ENCODE data around the gene GPR84. TPM values are rescaled to one million over a fixed set of nuclear protein-coding genes. Genes with fewer than 3 reads are reported as not detected.

Gene GPR84
- total and polyA plus RNA-seq, 9 of the 15 experiments (the other 6 are each of a cell fraction or from before 2014, with no cell fraction given): 0.07 to 0.18 (median 0.11) TPM; not detected in 5

DNA sequence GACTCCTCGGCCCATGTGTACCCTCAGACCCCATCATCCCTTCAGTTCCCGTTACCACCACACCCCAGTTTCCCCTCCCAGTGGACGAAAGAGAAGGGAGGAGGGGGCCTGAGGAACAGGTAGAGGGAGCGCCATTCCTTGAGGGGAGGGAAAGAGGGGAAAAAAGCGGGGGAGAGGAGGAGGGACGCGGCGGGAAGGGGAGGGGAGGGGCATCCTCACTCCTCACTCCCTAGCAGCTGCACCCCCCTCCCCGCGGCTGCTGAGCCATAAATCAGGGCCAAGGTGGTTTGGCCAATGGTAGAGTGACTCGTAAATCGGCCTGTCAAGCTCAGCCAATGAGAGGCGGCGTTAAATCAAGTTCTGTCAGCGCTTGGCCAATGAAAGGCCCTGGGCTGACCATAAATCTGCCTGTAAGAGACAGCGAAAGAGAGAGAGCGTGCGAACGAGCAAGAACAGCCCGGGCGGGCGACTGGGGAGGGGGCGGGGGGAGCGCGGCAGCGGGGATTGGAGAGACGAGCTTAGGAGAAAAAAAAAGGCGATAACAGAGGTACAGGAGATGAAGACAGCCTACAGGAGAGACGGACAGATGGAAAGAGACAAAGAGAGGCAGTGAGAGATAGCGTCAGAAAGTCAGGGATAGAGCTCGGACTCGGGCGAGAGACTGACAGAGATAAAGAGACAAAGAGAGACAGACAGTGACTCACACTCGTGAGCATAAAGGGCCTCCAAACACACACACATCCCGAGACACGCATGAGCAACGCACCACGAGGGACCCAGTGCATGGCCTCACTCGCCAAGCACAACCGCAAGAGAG lies 5.1 kb downstream of the GPR84 start (continued):
- TF ChIP-seq, protein P1, sequence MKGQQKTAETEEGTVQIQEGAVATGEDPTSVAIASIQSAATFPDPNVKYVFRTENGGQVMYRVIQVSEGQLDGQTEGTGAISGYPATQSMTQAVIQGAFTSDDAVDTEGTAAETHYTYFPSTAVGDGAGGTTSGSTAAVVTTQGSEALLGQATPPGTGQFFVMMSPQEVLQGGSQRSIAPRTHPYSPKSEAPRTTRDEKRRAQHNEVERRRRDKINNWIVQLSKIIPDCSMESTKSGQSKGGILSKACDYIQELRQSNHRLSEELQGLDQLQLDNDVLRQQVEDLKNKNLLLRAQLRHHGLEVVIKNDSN (CRISPR knock-in tag; IDR thresholded peaks at IDR 0.05): peak; percentile 56; the same call in 1 of the 2 replicates
- TF ChIP-seq TAL1 (IDR thresholded peaks at IDR 0.05) (peak; percentile 56), TAF9B (IDR thresholded peaks at IDR 0.05; ENCODE audit: partially characterized antibody) (peak; percentile 86), ZFPM2 (CRISPR knock-in tag; IDR thresholded peaks at IDR 0.05) (no peak), KDM5B (IDR thresholded peaks at IDR 0.05; ENCODE audit: insufficient replicate concordance, low read depth, low read length) (peak; percentile 53), RBM17 (IDR thresholded peaks at IDR 0.05; ENCODE audit: borderline replicate concordance, low read depth, low read length) (no peak), POLR2B (IDR thresholded peaks at IDR 0.05; ENCODE audit: low read depth, partially characterized antibody) (peak; percentile 58), NFIX (CRISPR knock-in tag; IDR thresholded peaks at IDR 0.05; ENCODE audit: low read depth) (no peak), HEY1 (CRISPR knock-in tag; IDR thresholded peaks at IDR 0.05; ENCODE audit: borderline replicate concordance) (no peak), ZNF274 (IDR thresholded peaks at IDR 0.05; ENCODE audit: borderline replicate concordance, low read depth, low read length) (no peak), POLR2G (IDR thresholded peaks at IDR 0.05; ENCODE audit: low read depth, low read length) (peak; percentile 63), TAF15 (IDR thresholded peaks at IDR 0.05; ENCODE audit: low read depth, low read length) (no peak), SP2 (IDR thresholded peaks at IDR 0.05; ENCODE audit: extremely low read depth, low read depth, low read length, poor library complexity, severe bottlenecking) (peak; percentile 64), PHF20 (IDR thresholded peaks at IDR 0.05; ENCODE audit: partially characterized antibody) (no peak), NFE2L1 (tag; IDR thresholded peaks at IDR 0.05; ENCODE audit: borderline replicate concordance, low read depth) (no peak), BRD4 (IDR thresholded peaks at IDR 0.05) (no peak), PCBP1 (IDR thresholded peaks at IDR 0.05; ENCODE audit: low read depth, low read length, poor library complexity, severe bottlenecking) (no peak), HNRNPUL1 (IDR thresholded peaks at IDR 0.05; ENCODE audit: low read length) (no peak), SRF (CRISPR knock-in tag; IDR thresholded peaks at IDR 0.05) (no peak), KDM1A (IDR thresholded peaks at IDR 0.05) (peak; percentile 97 to 98), IFI16 (CRISPR knock-in tag; IDR thresholded peaks at IDR 0.05) (no peak), NEUROD1 (IDR thresholded peaks at IDR 0.05; ENCODE audit: borderline replicate concordance, low read depth, low read length, partially characterized antibody) (peak; percentile 100), NCOA2 (IDR thresholded peaks at IDR 0.05; ENCODE audit: partially characterized antibody in 2 of 2) (no peak)
- TF ChIP-seq, protein P2, sequence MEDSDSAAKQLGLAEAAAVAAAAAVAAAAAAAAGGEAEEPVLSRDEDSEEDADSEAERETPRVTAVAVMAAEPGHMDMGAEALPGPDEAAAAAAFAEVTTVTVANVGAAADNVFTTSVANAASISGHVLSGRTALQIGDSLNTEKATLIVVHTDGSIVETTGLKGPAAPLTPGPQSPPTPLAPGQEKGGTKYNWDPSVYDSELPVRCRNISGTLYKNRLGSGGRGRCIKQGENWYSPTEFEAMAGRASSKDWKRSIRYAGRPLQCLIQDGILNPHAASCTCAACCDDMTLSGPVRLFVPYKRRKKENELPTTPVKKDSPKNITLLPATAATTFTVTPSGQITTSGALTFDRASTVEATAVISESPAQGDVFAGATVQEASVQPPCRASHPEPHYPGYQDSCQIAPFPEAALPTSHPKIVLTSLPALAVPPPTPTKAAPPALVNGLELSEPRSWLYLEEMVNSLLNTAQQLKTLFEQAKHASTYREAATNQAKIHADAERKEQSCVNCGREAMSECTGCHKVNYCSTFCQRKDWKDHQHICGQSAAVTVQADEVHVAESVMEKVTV (CRISPR knock-in tag; IDR thresholded peaks at IDR 0.05): no peak
- TF ChIP-seq, protein P3, sequence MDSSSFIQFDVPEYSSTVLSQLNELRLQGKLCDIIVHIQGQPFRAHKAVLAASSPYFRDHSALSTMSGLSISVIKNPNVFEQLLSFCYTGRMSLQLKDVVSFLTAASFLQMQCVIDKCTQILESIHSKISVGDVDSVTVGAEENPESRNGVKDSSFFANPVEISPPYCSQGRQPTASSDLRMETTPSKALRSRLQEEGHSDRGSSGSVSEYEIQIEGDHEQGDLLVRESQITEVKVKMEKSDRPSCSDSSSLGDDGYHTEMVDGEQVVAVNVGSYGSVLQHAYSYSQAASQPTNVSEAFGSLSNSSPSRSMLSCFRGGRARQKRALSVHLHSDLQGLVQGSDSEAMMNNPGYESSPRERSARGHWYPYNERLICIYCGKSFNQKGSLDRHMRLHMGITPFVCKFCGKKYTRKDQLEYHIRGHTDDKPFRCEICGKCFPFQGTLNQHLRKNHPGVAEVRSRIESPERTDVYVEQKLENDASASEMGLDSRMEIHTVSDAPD (CRISPR knock-in tag; IDR thresholded peaks at IDR 0.05): no peak

All from K562 (cell line).